Gastrocnemius medialis (tissue), 4 donors: ENCODE measurements around the gene CDC42BPA.
A peak's percentile ranks its signal among the peaks of the same experiment; 100 is the strongest.

Experiments
- POLR2A ChIP-seq, 2 donors: fragments of 450-650 bp; IDR thresholded peaks; one replicate each; pipeline ENCODE4 v1.6.1; 2017; ENCODE audit warnings: antibody characterized with exemption in 2 of 2, mild to moderate bottlenecking in 2 of 2, moderate library complexity in 2 of 2
- TF ChIP-seq, protein P1 (sequence below), 5 experiments: fragments of 450-650 bp in 3 of 5; fragments of 200-600 bp in 2 of 5; sonication (generic) in 2 of 5; IDR thresholded peaks in 4 of 5; conservative IDR thresholded peaks in 1 of 5; 1 replicate in 4 of 5; 2 replicates in 1 of 5; pipeline ENCODE4 v1.5.1; 2016 to 2019; ENCODE audit warnings: antibody characterized with exemption in 5 of 5, mild to moderate bottlenecking in 3 of 5, moderate library complexity in 3 of 5

DNA sequence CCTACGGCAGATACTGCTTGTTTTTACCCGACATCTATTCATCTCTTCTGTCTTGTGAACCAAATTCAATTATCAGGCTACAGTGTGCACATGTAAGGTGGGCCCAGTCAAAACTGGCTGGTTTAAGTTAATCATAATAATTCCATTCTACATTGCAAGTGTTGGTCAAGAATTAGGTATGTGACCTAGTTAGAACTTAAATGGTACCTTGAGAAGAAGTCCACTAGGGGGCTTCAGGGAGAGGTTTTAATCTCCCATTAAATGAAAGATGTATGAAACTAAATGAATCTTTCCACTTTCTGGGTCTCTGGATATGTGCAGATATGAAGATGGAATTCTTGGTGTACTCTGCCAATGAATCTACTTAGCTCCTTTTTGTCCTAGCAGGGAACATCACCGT, 187.1 kb downstream of the CDC42BPA start:
- TF ChIP-seq, protein P1, sequence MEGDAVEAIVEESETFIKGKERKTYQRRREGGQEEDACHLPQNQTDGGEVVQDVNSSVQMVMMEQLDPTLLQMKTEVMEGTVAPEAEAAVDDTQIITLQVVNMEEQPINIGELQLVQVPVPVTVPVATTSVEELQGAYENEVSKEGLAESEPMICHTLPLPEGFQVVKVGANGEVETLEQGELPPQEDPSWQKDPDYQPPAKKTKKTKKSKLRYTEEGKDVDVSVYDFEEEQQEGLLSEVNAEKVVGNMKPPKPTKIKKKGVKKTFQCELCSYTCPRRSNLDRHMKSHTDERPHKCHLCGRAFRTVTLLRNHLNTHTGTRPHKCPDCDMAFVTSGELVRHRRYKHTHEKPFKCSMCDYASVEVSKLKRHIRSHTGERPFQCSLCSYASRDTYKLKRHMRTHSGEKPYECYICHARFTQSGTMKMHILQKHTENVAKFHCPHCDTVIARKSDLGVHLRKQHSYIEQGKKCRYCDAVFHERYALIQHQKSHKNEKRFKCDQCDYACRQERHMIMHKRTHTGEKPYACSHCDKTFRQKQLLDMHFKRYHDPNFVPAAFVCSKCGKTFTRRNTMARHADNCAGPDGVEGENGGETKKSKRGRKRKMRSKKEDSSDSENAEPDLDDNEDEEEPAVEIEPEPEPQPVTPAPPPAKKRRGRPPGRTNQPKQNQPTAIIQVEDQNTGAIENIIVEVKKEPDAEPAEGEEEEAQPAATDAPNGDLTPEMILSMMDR (IDR thresholded peaks at IDR 0.05 in 4 of 5, conservative IDR thresholded peaks at IDR 0.05 in 1 of 5): peak in 4 of 5 experiments; percentile 14 to 45 (median 20)
- no peak for TF ChIP-seq POLR2A (IDR thresholded peaks at IDR 0.05)
